WERI-Rb-1 (cell line): Measurements from ENCODE around the gene FATE1.
A peak's percentile ranks its signal among the peaks of the same experiment; 100 is the strongest.
"Not testable (repeated sequence)": the region's sequence is repeated elsewhere in the genome, so short reads cannot be mapped to it uniquely, and the experiment has no call there.

ENCODE experiments used
- DNase-seq: peaks from one replicate; pipeline ENCODE4 v3.0.0-alpha.2; 2020
- H3K27ac ChIP-seq: fragments of 250-450 bp; sonication (Bioruptor Pico); 2 replicates; pipeline ENCODE4 v1.5.1; 2020; ENCODE audit warnings: mild to moderate bottlenecking, moderate library complexity
- H3K27me3 ChIP-seq: fragments of 250-450 bp; sonication (Bioruptor Pico); 2 replicates; pipeline ENCODE4 v1.5.1; 2021; ENCODE audit warnings: mild to moderate bottlenecking, low read depth, moderate library complexity; ENCODE audit not compliant: insufficient read depth, severe bottlenecking
- H3K36me3 ChIP-seq: fragments of 250-450 bp; sonication (Bioruptor Pico); 2 replicates; pipeline ENCODE4 v1.5.1; 2020; ENCODE audit warnings: mild to moderate bottlenecking, moderate library complexity
- H3K4me3 ChIP-seq: 2 replicates; pipeline ENCODE4 v1.5.1; 2011; ENCODE audit warnings: low read depth, mild to moderate bottlenecking, control low read depth, low read length
- H3K9me3 ChIP-seq: fragments of 250-450 bp; sonication (Bioruptor Pico); 2 replicates; pipeline ENCODE4 v1.5.1; 2021; ENCODE audit warnings: mild to moderate bottlenecking, moderate library complexity; ENCODE audit not compliant: severe bottlenecking
- TF ChIP-seq, protein P1 (sequence below): IDR thresholded peaks from 2 replicates; pipeline ENCODE4 v1.5.1; 2011; ENCODE audit warnings: low read depth, mild to moderate bottlenecking, control low read depth, inconsistent platforms, low read length

FATE1 gene

DNA sequence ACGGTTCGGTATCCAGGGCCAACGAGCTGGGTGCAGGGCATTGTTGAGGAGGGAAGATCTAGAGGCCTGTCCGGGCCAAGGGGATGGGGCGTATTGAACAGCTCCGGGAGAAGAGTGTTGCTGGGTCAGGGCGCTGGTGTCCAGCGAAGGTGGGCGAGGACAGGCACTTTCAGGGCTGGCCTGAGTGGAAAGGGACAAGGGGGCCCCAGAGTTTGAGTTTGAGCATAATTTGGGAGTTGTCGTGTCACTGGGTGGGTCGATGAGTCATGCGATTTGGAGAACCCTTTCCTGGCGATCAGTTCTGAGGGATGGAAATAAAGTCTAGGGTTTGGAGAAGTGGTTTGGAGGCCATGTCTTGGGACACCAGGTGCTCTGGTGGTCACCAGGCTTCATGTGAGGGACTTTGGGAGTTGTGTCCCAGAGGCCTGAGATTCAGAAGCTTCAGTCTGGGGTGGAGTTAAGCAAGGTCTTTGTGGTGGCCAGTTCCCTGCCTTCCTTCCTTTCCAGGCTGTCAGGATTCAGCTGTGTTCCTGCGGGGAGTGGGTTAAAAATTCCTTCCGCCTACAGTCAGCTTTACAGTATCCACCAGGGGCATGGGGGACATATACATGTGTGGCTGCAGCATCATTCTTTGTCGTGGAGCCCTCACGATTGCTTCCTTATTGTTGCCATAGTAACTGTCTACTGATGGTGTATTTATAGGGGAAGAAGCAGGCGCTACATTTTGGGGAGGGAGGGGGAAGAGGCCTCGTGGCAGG, 20.1 kb upstream of the FATE1 start:
- Histone ChIP-seq H3K4me3 (peak overlapping the region; percentile 35), H3K27ac (no peak overlapping the region), H3K27me3 (peaks cover 40% of the 10 kb centered on the region), H3K9me3 (peaks cover 3% of the 10 kb centered on the region), H3K36me3 (no peaks in the 10 kb centered on the region)
- TF ChIP-seq, protein P1, sequence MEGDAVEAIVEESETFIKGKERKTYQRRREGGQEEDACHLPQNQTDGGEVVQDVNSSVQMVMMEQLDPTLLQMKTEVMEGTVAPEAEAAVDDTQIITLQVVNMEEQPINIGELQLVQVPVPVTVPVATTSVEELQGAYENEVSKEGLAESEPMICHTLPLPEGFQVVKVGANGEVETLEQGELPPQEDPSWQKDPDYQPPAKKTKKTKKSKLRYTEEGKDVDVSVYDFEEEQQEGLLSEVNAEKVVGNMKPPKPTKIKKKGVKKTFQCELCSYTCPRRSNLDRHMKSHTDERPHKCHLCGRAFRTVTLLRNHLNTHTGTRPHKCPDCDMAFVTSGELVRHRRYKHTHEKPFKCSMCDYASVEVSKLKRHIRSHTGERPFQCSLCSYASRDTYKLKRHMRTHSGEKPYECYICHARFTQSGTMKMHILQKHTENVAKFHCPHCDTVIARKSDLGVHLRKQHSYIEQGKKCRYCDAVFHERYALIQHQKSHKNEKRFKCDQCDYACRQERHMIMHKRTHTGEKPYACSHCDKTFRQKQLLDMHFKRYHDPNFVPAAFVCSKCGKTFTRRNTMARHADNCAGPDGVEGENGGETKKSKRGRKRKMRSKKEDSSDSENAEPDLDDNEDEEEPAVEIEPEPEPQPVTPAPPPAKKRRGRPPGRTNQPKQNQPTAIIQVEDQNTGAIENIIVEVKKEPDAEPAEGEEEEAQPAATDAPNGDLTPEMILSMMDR: no peak
- no peak for DNase-seq

DNA sequence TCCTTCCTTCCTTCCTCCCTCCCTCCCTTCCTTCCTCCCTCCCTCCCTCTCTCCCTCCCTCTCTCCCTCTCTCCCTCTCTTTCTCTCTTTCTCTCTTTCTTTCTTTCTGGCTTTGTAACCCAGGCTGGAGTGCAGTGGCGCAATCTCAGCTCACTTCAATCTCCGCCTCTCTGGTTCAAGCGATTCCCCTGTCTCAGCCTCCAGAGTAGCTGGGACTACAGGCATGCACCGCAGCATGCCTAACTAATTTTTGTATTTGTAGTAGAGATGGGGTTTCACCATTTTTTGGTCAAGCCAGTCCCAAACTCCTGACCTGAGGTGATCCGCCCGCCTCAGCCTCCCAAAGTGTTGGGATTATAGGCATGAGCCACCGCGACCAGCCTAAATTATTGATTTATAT, 18.8 kb upstream of the FATE1 start:
- not testable (repeated sequence) for DNase-seq, H3K4me3 ChIP-seq, H3K36me3 ChIP-seq, H3K27ac ChIP-seq, H3K9me3 ChIP-seq
- peaks cover 43% of the 10 kb centered on the region for H3K27me3 ChIP-seq

- DNase-seq: no peak
- peaks cover 3% of the 10 kb centered on the region for H3K9me3 ChIP-seq
- peaks cover 43% of the 10 kb centered on the region for H3K27me3 ChIP-seq
- H3K36me3 ChIP-seq: no peaks in the 10 kb centered on the region
- no peak overlapping the region for H3K4me3 ChIP-seq
- TF ChIP-seq, protein P1: no peak
- H3K27ac ChIP-seq: no peak overlapping the region
Observed at GRCh38 chrX:151697522-151697921, 18.3 kb upstream of the FATE1 start.

DNA sequence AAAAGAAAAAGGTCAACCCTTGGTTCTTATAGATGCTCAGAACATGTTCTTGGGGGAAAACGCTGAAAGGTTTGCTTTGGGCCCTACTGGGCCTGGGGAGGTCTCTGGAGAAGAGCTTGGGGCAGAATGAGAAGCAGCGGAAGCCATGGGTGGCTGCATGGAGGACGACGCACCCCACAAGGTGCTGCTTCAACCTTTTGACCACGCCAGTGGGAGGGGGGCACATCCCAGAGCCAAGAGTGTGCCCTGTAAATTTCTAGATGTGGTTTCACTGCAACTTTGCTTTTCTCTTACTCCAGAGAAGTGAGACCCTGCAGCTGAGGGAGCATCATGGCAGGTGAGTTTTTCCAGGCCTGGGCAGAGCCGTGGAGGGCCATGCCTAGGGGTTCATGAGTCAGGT, 17.4 kb upstream of the FATE1 start:
- Histone ChIP-seq H3K36me3 (no peaks in the 10 kb centered on the region), H3K27me3 (peaks cover 37% of the 10 kb centered on the region), H3K4me3 (no peak overlapping the region), H3K9me3 (peaks cover 3% of the 10 kb centered on the region), H3K27ac (no peak overlapping the region)
- no peak for DNase-seq
- TF ChIP-seq, protein P1: no peak

GRCh38 chrX:151699746-151700145, 16.1 kb upstream of the FATE1 start:
- TF ChIP-seq, protein P1: no peak
- DNase-seq: no peak
- Histone ChIP-seq H3K36me3 (no peaks in the 10 kb centered on the region), H3K4me3 (no peak overlapping the region), H3K27ac (no peak overlapping the region), H3K27me3 (peaks cover 30% of the 10 kb centered on the region), H3K9me3 (no peaks in the 10 kb centered on the region)

DNA sequence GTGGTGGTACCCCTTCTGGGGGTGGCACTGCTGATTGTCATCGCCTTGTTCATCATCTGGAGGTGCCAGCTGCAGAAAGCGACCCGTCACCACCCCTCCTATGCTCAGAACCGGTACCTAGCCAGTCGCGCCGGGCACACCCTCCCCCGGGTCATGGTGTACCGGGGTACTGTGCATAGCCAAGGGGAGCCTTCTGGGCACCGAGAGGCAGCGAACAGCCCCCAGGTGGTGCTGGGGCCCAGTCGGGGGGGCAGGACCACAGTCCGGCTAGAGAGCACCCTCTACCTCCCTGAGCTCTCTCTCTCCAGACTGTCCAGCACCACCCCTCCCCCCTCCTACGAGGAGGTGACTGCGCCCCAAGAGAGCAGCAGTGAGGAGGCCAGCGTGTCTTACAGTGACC, 15.3 kb upstream of the FATE1 start:
- H3K36me3 ChIP-seq: no peaks in the 10 kb centered on the region
- TF ChIP-seq, protein P1: no peak
- no peak overlapping the region for H3K4me3 ChIP-seq
- H3K9me3 ChIP-seq: no peaks in the 10 kb centered on the region
- peaks cover 28% of the 10 kb centered on the region for H3K27me3 ChIP-seq
- DNase-seq: no peak
- H3K27ac ChIP-seq: no peak overlapping the region
